GM19328 (cell line): ENCODE results near the gene CHRNA3.

Source experiments
- ATAC-seq: cut with Tn5 transposase; IDR thresholded peaks from one replicate; pipeline ENCODE4 v1.9.1; 2021; ENCODE audit warnings: mild to moderate bottlenecking, moderate library complexity; ENCODE audit not compliant: unreplicated experiment

CHRNA3 gene

GRCh38 chr15:78636378-78636859 lies 15.6 kb upstream of the CHRNA3 start:
- ATAC-seq = no peak

DNA sequence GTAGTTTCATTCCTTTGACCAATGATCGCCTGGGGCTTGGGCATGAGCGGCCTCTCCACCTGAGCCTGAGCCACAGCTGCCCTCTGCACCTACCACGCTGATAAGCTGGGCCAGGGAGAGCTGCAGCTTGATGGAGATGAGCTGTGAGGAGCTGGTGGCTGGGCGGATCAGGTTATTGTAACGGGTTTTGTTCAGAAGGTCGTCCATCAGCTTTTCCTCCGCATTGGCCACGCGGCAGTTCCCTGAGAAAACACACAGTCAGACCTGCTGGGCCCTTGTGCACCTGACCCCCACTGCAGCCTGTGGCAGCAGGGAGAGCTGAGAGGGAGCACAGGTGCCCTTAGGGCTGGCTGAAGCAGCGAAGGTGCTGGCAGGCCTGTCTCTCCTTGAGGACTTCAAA lies 14.6 kb upstream of the CHRNA3 start:
- no peak for ATAC-seq

DNA sequence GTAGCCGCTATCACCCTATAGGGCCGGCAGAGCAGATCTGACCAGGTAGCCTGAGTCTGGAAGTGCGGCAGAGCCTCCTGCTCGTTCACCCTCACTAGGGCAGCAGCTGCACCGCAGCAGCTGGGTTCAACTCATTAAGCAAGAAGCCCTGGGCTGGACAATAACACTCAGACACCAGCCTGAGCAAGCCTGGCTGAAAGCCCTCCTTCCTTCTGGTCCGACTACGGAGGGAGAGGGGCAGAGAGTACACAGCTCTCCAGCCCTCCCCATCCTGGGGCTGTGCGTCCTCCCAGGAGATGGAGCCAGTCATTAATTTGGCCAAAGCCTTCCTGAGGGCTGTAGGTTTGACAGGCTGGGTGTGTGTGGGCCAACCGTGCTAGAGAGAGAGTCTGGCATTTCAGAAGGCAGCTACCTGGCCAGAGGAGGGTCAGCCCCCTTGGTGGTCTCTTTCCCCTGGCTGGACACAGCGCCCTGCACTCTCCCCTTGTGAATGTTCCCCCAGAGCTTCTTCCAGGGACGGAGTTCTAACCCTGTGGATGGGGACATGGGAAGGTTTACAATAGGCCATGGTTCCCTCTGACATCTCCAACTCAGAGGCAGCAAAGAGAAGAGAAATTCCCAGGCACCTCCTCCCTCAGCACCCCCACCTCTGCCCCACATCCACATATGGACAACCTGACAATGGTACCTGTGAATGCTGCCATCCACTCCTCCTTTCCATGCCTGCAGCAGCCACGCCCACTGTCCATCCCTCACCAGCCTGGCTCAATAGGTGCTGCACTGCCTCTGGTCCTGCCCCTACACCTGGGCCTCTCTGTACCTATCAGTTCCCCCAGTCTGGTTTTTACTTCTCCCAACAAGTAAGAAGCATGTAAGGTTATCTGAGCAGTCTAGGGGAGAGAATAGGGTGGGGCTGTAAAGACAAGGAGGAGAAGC lies 13.7 kb upstream of the CHRNA3 start:
- no peak for ATAC-seq

DNA sequence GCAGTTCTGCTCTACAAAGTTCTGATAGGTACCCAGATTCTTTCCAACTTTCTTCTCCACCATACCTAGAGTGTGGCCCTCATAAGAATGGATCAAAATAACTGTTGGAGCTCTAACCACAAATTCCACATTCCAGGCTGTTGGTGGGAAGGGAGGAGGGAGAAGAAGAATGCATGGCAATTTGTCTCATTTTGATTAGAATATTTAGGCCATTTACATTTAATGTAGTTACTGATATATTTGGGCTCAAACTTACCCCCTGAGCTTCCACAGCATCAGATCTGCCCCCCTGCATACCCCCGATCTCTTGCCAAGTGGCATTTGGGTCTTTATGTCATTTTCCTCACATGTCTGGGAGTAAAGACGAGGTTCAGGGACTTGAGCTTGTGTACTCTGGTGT lies 12.6 kb upstream of the CHRNA3 start:
- no peak for ATAC-seq

DNA sequence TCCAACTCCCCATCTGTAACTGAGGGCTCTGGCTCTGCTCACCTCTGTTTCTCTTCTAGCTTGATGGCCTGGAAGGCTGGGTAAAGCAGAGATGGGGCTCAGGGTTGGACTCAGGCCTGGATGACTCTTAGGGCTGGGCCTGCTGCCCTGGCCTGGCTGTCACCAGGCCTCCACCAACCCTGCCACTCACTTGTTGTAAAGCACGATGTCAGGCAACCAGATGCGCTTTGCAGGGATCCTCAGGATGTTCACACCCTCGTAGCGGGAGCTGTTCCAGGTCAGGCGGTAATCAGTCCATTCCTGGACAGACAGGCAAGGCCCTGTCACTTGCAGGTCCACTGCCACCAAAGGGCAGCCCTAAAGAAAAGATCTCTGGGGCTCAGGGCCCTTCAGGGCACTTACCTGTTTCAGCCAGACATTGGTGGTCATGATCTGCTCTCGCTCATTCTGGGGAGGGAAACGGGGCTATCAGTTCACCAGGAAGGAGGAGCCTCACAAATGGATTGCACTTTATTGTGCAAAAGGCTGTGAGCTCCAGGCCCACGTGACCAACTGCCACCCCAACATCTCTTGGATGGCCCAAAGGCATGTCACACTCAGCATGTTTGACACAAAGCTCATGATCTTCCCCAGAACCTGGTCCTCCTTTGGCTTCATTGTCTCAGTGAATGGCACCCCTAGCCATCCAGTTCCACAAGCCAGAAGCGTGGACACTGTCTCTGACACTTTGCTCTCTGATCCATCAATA lies 10.3 kb upstream of the CHRNA3 start:
- no peak for ATAC-seq

DNA sequence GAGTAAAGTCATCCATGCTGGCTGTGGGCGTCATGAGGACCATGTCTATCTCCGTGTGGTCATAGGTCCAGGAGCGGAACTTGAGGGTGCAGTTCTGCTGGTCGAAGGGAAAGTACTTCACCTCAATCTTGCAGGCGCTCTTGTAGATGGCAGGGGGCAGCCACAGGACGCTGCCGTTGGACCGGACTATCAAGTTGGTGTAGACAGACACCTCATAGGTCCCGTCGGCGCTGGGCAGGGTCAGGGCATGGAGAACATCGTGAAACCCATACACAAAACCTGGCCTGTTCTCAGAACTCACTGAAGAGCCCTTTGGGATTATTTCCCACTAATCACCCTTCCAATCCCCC lies 8.9 kb upstream of the CHRNA3 start:
- ATAC-seq = no peak

- ATAC-seq = no peak
Observed at GRCh38 chr15:78629031-78629715, 8.4 kb upstream of the CHRNA3 start.

DNA sequence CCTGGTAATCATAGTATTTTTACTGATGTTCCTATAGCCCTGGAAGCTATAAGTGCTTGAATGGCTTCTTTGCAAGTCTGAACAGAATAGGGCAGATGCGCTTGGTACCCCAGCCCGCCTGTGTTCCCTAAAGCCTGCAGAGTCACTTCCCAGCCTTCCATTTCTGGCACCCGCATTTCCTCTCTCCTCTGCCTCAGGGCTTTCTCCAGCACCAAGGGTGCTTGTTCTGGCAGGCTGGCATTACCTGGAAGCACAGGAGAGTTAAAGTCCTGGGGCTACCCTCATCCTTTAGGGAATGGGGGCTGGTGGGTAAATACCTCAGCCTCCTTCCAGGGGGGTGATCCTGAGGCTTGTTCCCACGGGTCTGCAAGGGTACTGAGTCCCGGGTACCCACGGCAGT lies 7.4 kb upstream of the CHRNA3 start:
- no peak for ATAC-seq

- no peak for ATAC-seq
Observed at GRCh38 chr15:78627348-78627747, 6.6 kb upstream of the CHRNA3 start.

- ATAC-seq = no peak
Observed at GRCh38 chr15:78626381-78626995, 5.7 kb upstream of the CHRNA3 start.

GRCh38 chr15:78625606-78626280 lies 4.9 kb upstream of the CHRNA3 start:
- no peak for ATAC-seq

GRCh38 chr15:78624651-78625590 lies 4.1 kb upstream of the CHRNA3 start:
- ATAC-seq = no peak

- ATAC-seq = no peak
Observed at GRCh38 chr15:78623786-78624497, 3.1 kb upstream of the CHRNA3 start.

DNA sequence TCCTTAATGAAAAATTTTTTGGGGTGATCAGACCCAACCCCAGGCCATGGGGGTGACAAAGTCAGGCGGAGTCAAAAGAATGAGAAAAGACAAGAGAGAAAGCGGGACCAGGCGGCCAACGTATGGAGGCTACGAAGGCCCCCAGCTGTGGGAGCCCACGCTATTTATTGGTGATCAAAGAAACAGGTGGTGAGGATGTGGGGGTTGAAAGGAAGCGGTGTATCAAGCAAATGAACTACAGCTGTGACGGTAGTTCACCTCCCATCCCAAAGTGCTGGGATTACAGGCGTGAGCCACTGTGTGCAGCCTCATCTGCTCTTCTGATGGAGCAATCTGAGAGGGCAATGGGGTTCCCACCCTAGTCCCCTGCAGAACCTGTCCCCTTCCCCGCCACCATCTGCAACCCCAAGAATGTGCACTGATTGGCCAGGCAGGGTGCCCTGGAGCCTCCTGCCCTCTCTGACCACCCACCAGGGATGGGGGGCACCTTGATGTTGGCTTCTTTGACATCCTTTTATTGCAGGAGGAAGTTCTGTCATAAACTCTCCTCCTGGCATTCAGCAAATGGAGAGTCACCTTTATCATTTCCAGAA lies 1.1 kb upstream of the CHRNA3 start:
- ATAC-seq = no peak

GRCh38 chr15:78620021-78620526 lies 722 bp downstream of the CHRNA3 start:
- ATAC-seq = no peak

GRCh38 chr15:78619022-78619950 lies 1.5 kb downstream of the CHRNA3 start:
- no peak for ATAC-seq

DNA sequence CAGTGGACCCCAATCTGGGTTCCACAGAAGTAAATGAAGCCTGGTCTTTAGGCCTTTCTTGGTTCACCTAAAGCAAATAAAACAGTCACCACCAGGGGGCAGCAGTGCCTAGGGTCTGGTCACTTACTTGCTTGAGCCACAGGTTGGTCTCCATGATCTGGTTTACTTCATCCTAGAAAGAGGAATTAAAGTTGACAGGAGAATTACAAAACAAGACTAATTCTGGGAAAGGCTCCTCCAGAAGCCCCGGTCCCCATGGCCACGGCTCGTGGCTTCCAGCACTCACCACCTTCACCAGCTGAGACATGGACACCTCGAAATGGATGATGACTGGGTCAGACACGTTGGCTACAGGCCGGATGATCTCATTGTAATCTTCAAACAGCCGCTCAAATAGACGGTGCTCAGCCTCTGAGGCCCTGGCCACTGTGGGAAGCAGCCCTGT lies 2.3 kb downstream of the CHRNA3 start:
- ATAC-seq = no peak
